ENCODE results near the gene TKTL2. TPM values are rescaled to one million over a fixed set of nuclear protein-coding genes. Genes with fewer than 3 reads are reported as not detected.

TKTL2 gene
- total RNA-seq, 3 donors from 2014 or later = 0.12 to 0.22 TPM; not detected in 1

- intact Hi-C loops (cut with DNase I, micrococcal nuclease) = no loop called here
- peak; percentile 93 for ATAC-seq
- H3K9me3 ChIP-seq = no peaks in the 10 kb centered on the region
- TF ChIP-seq CTCF (IDR thresholded peaks at IDR 0.05) = no peak
- H3K4me1 ChIP-seq (ENCODE audit: low read depth) = no peaks in the 10 kb centered on the region
- peak within 1 kb of the TSS; percentile 60 for H3K4me3 ChIP-seq
- no peaks in the 10 kb centered on the region for H3K36me3 ChIP-seq (ENCODE audit: low read depth)
- DNase-seq = peak; percentile 86 to 91 (median 90)
These were observed 21.0 kb upstream of the TKTL2 start, which contains the start of gene TMA16 for GRCh38 chr4:163494360-163495241. Gene TMA16 (plus strand): TSS chr4:163494690. CDS start chr4:163494802, 112 bp downstream.

GRCh38 chr4:163493643-163494359, 20.2 kb upstream of the TKTL2 start:
- TF ChIP-seq CTCF (IDR thresholded peaks at IDR 0.05) = no peak
- peak overlapping the region; percentile 60 for H3K4me3 ChIP-seq
- DNase-seq = peak; percentile 50 to 66 (median 52)
- ATAC-seq = peak; percentile 64
- H3K4me1 ChIP-seq (ENCODE audit: low read depth) = no peaks in the 10 kb centered on the region
- intact Hi-C loops (cut with DNase I, micrococcal nuclease) = no loop called here
- H3K36me3 ChIP-seq (ENCODE audit: low read depth) = no peaks in the 10 kb centered on the region
- H3K9me3 ChIP-seq = no peaks in the 10 kb centered on the region

- Histone ChIP-seq H3K9me3 (no peaks in the 10 kb centered on the region), H3K36me3 (ENCODE audit: low read depth) (no peaks in the 10 kb centered on the region), H3K4me3 (no peak overlapping the region), H3K4me1 (ENCODE audit: low read depth) (no peaks in the 10 kb centered on the region)
- DNase-seq = no peak
- TF ChIP-seq CTCF (IDR thresholded peaks at IDR 0.05) = no peak
- ATAC-seq = no peak
- intact Hi-C loops (cut with DNase I, micrococcal nuclease) = no loop called here
These were observed 19.5 kb upstream of the TKTL2 start for GRCh38 chr4:163492951-163493504.

- no peaks in the 10 kb centered on the region for H3K9me3 ChIP-seq
- DNase-seq = no peak
- intact Hi-C loops (cut with DNase I, micrococcal nuclease) = loop anchor here (5.0 to 10.0 kb wide), 2 partner anchors 55 to 57 kb away; no protein-coding TSS in a partner anchor
- no peaks in the 10 kb centered on the region for H3K36me3 ChIP-seq (ENCODE audit: low read depth)
- TF ChIP-seq CTCF (IDR thresholded peaks at IDR 0.05) = no peak
- no peaks in the 10 kb centered on the region for H3K4me1 ChIP-seq (ENCODE audit: low read depth)
- no peak overlapping the region for H3K4me3 ChIP-seq
- no peak for ATAC-seq
These were observed 16.4 kb upstream of the TKTL2 start for GRCh38 chr4:163489929-163490328.

GRCh38 chr4:163486321-163486720, 12.8 kb upstream of the TKTL2 start:
- intact Hi-C loops (cut with DNase I, micrococcal nuclease) = loop anchor here (5.0 to 10.0 kb wide), 2 partner anchors 58 to 61 kb away; no protein-coding TSS in a partner anchor
- ATAC-seq = no peak
- no peak for TF ChIP-seq CTCF (IDR thresholded peaks at IDR 0.05)
- DNase-seq = no peak
- Histone ChIP-seq H3K4me1 (ENCODE audit: low read depth) (no peaks in the 10 kb centered on the region), H3K9me3 (no peaks in the 10 kb centered on the region), H3K4me3 (no peak overlapping the region), H3K36me3 (ENCODE audit: low read depth) (no peaks in the 10 kb centered on the region)
